HG02588 (cell line): ENCODE measurements around the gene IFRD2.
A peak's percentile ranks its signal among the peaks of the same experiment; 100 is the strongest.
"Not testable (repeated sequence)": the region's sequence is repeated elsewhere in the genome, so short reads cannot be mapped to it uniquely, and the experiment has no call there.

Experiments
- ATAC-seq: cut with Tn5 transposase; IDR thresholded peaks from one replicate; pipeline ENCODE4 v1.9.1; 2021; ENCODE audit warnings: mild to moderate bottlenecking, moderate library complexity; ENCODE audit not compliant: unreplicated experiment

Gene IFRD2

DNA sequence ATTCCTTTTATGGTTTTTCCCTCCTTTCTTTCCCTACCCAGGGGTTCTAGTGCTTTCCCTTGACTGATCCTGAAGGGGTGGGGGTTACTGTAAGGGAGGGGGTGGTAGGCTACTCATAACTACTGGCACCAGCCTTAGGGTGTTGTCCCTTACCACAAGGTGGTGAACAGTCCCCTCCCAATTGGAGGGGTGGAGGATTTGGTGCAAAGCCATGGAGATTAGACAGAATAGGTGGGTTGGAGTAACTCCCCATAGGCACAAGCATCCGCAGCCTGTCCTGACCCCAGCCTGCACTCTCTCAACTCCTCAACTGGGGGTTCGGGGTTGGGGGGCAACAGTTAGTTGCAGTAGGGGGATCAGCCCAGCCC lies 32.9 kb upstream of the IFRD2 start:
- no peak for ATAC-seq

DNA sequence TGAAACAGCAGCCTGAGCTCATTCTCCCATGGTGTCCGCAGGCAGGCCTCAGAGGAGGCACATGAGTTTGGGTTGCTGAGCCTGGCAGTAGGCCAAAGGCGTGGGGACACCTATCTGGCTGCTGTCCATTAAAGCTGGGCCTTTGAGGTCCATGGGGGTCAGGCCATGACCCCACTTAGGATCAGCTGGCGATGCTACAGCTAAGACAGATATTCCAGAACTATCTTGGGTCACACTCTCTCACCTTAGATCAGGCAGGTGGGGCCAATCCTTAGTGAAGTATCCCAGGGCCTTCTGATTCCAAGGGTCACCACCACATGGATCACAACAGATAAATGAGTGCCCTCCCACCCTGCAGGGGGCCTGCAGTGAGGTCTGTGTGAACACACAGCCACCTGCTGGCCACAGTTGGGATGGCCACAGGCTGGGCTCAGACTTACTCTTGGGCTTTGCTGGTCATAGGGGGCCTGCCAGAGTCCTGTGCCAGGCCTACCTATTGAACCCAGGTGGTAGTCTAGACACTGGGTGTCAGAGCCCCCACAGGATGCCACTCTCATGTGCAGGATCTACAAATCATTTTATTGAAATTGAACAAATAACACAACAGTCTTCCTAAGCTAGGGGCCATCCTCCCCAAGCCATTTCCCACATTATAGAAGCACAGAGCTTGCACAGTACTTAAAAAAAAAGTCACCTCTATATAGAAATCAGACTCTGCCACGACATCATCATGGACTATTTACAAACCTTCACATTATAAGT lies 32.3 kb upstream of the IFRD2 start:
- no peak for ATAC-seq

DNA sequence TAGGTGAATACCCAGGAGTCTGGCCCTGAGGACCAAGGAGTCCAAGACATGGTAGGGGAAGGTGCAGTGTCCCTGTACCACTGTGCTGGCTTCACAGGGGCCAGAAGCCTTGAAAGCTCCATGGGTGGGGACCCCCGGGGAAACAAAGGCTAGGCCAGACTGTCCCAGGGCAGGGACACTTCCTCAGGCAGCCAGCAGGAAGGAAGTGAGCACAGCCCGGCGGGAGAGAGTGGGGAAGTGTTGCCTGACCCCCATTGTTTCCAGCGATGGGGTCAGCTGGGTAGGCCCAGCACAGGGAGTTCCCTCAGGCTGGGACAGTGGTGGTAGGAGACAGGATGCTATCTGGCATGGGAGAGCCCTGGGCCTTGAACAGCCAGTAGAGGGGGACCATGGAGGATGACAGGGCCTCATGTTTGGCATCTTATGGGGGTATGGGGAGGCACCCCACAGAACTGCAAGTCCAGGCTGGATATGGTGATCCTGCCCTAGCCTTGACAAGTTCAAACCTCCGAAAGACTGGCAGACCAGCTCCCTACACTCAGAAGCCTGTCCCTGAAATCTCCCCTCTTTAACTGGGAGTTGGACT lies 31.5 kb upstream of the IFRD2 start:
- ATAC-seq: no peak

DNA sequence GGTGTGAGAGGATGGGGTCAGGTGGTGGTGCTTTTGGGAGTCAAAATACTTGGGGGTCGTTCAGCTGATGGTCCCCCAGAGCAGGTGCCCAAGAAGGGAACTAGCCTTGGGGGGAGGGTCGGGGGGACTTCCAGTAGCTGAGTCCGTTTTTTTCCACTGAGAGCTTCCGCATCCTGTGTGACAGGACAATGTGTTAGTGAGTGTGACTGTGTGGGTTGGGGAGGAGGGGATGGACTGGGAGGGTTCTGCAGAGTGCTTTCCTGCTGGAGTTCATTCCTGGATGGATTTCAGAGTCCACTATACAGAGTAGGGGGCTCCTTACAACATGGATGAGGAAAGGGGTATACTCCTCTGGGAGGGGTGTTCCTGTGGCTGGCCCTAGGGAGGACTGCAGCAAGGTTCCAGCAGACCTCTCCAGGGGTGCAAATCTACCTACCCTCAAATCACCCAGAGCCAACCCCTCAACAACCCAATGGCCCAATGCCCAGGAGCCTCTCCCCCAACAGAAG lies 30.9 kb upstream of the IFRD2 start:
- no peak for ATAC-seq

DNA sequence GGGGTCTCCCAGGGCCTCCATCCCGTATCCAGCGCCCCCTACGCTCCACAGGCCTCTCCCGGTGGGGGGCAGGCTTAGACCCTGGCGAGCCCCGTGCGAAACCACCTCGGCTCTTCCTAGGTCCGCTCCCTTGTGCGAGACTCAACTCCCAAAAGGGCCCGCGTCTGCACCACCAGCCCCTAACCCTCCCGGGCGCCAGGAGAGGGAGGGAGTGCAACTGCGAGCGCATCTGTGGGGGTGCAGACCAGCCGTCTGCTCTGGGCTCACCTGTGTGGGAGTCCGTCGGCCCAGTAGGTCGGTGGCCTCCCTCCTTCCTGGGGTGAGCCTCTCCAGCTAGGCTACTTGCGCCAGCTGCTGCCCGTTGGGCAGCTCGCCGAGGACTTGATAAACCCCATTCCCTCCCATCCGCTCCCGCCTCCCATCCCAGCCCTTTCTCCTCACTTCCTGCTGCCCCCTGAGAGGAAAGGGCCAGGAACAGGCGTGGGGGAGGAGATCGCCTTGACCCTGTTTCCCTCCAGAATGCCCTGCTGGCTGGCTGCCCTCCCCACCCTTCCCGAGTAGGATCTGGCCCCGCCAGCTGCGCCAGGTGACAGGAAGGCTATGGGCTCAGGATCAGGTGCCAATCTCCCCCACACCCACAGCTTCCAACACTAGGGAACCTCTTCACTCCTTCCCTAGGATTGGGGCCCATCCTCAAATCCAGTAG lies 30.3 kb upstream of the IFRD2 start, which contains the start of gene HYAL2:
Gene HYAL2 (minus strand): TSS at position 360 of the 706 bp plus-strand sequence. CDS start 2,256 bp downstream, outside the sequence.
- ATAC-seq: no peak

DNA sequence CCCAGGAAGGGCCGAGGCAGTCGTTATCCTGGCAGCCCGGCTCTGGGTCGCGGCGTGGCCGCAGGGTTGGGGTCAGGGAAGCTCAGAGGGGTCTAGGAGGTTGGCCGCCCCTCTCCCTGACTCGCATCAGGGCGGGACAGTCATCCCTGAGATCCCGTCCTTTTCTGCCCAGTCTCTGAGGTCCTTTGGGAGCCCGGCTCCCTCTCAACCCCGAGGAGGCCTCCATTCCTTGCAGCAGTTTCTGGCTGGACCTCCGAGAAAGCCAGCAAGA lies 29.8 kb upstream of the IFRD2 start:
- ATAC-seq: no peak

DNA sequence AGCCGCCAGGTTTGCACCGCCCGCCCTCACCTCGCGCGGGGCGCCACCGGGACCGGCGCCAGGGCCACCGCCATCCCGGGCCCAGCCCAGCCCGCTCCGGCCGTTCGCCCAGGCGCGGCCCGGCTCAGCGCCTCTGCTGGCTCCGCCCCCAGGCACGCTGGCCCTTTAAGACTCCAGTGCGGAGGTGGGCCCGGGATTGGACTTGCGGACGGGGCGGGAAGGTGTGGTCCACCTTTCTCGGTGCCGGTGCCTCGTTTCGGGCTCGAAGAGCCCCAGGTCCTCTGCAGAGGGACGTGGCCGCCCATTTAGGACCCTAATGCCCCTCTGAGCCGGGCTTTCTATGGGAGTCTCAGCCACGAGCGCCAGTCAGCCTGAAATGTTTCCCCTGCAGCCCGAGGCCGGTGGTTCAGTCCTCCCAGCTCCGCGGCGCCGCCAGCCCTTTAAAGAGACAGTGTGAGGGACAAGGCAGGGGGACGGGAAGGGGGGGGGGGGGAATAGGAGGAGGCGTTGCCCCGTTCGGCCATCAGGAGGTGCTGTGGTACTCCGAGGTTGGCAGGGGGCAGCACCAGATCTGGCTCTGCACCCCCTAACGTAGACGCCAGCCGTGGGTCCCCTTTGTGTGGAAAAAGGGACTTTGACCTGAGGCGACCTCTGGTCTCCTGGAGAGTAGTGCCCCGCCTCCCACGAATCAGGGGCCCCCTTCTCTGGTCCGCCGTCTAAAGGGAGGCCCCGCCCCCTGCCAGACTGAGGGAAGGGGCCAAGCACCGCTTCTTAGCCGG lies 29.3 kb upstream of the IFRD2 start:
- ATAC-seq: peak; percentile 65

DNA sequence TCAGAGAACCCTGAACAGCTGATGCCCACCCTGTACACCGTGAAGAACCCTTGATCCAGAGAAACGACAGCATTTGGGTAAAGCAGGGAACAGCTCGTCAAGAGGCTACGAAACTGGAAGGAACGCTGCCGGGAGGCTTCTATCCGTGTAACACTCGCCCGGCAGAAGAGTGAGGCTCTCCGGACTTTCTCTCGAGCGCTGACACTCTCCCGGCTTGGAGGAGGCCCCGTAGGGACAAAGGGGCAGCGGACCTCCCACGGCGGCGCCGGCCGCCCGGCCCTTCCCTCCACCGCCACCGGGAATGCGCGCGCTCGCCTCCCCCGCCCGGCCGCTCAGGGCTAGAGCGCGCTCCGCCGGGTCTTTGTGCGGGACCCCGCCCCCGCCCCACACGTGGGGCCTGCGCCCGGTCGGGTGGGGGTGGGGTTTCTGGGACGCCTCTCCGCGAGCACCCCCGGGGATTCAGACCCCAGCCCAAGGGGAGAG lies 28.7 kb upstream of the IFRD2 start:
- ATAC-seq: peak; percentile 52

DNA sequence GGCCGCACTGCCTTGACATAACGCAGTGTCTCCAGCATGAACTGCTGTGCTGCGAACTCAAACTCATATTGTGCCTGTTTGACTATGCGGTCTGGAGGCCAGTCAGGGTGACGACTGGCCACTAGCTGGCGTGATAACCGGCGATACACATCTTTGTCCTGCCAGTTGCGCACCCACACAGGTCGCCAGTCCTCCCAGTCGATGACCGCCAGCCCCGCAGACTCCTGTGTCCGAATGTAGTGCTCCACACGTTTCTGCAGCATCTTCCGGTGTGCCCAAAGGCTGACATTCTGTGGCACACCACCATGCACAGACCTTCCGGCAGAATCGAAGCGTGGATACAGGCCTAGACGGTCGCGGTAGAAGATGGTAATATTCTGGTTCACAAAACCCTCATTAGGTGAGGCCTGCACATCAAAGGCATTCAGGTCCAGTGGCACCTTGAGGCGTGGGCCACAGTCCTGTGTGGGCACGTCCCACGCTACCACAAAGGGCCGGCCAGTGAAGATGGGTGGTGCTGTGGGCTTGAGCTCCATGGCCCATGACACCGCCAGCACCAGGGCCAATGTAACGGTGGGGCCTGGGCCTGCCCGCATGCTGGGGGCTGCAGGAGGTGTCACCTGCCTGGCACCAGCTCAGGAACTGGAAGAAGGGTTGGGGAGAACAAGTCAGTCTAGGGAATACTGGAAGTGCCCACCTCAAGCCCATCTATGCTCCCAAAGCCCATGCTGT lies 27.8 kb upstream of the IFRD2 start:
- ATAC-seq: no peak

DNA sequence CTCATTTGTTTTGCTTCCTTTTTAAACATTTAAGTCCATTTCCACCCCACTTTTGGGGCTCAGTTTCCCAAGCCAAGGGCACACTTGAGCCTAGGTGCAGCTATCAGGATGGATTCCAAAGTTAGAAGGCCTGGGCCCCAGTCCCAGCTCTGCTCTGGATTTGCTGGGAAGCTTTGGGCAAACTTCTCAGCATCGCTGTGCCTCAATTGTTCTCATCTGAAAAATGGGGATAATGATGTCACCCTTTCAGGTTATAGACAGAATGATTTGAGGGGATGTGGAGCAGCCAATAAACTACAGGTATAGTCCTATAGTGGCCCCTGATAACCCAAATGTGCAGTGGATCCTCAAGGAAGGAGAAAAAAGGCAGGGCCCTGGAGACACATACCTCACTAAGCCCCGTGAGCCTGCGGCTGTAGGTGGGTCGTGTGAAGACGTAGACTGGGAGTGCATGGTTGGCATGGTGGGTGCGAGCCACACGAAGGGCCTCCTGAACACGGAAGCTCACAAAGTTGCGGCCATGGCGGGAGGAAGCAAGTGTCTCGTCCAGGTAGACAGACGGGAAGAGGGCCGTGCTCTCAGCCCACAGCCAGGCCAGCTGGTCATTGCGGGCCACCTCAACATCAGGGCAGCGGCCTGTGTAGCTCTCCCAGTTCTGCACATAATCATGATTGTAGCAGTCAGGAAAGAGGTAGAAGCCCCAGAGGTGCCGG lies 27.1 kb upstream of the IFRD2 start:
- ATAC-seq: no peak

DNA sequence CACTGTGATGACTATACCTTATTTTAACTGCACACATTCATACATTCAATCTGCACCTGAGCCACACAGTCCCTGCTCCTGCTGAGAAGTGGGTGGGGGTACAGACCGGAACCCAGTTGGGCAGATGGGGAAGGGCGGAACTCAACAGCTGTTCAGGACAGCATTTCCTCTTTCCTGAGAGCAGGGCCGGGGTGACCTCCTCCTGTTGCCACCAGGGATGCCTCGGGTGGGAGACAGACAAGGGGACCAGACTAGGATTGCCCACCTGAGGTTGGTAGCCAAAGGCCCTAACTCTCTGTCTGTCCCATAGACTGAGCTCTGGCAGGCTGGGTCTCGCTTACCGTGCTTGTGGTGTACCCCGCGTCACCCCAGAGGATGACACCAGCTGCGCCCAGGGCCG lies 26.4 kb upstream of the IFRD2 start:
- ATAC-seq: no peak

DNA sequence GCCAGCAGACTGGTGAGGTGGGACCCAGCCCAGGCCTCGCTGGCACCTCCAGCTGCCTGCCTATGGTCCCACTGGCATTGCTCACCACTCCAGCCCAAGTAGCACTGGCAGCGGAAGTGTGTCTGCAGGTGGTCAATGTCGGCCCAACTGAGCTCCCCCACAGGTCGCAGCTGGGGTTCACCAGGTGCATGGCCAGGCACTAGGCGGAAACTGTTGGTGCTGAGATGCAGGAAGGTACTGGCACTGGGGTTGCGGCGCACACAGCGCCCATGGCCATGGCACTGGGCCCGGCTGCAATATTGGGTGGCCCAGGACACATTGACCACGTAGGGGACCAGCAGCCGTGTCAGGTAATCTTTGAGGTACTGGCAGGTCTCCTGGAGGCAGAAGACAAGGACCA lies 25.9 kb upstream of the IFRD2 start:
- no peak for ATAC-seq

DNA sequence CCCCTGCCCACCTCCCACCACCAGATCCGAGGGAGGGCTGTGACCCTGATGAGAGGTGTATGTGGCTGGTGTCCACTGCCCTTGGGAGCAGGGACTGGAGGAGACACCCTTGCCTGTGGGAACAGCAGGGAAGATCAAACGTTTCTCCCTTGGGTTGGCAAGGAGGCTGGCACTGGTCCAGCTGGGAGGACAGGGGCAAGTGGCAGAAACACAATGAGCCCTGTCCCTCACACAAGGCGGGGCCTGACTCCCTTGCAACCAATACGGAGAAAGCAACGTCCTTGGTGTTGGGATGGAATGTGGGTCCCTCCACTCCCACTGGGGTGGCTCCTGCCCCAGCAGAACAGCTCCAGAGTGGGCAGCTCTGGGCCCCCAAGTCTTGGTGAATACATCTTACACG lies 25.1 kb upstream of the IFRD2 start:
- no peak for ATAC-seq

DNA sequence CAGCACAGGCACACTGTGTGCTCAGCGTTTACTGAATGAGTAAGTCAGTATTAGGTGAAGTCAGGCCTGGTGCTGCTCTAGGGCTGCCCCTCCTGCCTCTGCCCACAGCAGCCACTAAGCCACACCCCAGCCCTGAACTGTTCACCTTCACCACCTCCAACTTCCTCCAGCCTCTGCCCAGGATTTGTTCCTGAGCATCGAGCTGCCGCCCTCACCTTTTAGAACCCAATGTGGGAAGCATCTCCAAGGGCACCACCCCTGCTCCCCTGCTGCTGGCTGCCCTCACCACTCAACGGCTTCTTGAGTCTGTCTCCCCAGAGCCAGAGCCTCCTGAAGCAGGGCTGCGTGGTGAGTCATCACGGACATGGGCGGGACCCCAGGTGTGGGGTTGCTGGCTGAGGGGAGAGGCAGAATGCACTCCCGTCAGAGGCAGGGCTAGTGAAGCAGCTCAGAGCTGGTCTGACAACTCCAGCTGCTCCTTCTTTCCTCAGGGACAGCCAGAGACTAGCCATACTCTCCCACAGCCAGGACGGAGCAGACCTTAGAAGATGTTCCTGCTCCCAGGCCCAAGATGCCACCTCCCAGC lies 24.5 kb upstream of the IFRD2 start:
- no peak for ATAC-seq

DNA sequence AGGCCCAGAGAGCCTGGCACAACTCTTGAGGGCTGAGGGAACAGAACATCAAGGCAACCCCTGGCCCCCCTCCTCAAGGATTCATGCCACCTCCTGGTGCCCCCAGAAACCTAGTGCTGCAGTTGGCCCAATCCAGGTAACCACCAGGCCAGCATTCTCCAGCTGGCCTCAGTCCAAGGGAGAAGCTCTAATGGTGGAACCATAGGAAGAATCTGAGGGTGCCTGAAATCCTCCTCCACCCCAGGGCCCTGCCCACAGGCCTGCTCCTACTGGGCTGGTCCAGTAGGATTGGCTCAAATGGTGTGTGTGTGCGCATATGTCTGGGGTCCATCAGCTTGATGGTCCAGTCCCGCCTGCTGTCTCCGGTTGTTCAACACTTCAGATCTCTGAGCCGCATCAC lies 22.6 kb upstream of the IFRD2 start:
- ATAC-seq: no peak

DNA sequence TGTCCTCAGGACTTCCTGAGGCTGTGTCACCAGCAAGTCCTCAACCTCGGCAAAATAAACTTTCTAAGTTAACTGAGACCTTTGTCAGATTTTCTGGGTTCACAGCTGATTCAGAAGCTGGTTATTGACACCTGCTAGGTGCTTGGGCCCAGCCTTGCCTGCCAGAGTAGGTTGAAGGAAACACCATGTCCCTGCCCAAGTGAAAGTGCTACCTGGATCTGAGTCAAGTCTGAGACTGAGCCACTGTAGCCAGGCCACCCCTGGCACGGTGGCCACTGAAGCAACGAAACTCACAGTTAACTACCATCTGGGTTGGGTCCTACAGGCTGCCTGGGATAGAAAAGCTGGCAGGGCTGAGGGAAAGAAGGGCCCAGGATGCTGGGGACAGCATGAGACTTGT lies 22.1 kb upstream of the IFRD2 start:
- ATAC-seq: no peak

DNA sequence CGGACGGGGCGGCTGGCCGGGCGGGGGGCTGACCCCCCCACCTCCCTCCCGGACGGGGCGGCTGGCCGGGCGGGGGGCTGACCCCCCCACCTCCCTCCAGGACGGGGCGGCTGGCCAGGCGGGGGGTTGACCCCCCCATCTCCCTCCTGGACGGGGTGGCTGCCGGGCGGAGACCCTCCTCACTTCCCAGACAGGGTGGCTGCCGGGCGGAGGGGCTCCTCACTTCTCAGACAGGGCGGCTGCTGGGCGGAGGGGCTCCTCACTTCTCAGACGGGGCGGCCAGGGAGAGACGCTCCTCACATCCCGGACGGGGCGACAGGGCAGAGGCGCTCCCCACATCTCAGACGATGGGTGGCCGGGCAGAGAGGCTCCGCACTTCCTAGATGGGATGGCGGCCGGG lies 19.8 kb upstream of the IFRD2 start:
- ATAC-seq: not testable (repeated sequence)

DNA sequence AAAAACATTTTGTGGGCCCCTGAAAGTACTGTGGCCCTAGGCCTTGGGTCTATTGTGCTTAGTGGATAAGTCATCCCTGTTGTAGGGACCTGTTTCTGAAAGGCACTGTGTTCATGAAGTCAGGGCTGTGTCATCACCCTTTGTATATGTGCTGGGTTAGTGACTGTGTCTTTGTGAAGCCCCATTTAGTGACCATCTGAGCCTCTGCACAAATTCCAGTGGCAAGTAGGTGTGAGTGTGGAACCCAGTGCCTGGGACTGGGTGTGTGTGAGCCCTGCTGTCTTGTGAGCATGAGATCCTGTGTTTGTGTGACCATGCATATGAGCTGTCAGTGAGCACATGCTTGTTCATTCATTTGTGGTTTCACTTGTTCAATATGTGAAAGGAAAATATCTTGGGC lies 12.4 kb upstream of the IFRD2 start:
- ATAC-seq: no peak

DNA sequence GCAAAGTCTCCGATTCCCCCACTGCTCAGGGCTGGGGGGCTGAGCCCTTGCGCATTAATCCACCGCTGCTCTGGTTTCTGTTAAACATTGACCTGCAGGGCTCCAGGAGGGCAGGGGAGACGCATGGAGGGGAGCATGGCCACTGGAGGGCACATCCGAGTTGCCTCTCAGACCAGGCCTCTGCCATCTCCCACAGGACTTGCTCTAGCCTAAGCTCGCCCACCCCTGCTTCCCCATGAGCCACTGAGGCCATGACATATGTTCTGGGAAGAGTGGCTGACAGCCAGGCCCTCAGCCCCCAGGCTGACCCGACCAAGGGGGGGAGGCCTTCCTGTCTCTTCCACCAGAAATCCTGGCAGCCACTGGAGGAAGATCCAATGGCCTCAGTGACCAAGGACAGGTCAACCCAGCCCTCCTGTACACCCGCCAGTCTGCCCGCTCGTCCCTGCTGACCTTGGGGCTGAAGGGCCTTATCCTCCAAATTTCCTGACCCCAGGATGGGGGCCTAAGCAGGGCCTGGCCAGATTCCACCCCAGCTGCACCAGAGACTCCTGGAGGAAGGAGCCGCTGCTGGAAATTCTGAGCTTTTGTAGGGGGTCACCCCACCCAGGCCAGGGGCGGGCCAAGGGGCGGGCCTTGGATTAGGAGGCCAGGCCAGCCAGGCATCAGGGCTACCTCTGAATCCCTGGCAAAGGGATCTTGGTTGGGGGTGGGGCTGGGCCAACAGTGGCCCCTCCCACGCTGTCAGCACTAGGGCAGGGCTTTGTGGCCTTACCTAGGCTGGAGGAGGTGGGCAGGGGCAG lies 11.0 kb upstream of the IFRD2 start, which contains the start of gene HYAL1:
Gene HYAL1 (minus strand): TSS at position 562 of the 803 bp plus-strand sequence. CDS start 618 bp downstream, outside the sequence.
- no peak for ATAC-seq
